HG03575 (cell line): ENCODE measurements around the gene PAX5.
"Not testable (repeated sequence)": the region's sequence is repeated elsewhere in the genome, so short reads cannot be mapped to it uniquely, and the experiment has no call there.

Experiments
- ATAC-seq: cut with Tn5 transposase; IDR thresholded peaks from one replicate; pipeline ENCODE4 v1.9.1; 2021; ENCODE audit not compliant: unreplicated experiment, insufficient number of reproducible peaks, low FRiP score; ENCODE audit errors: extremely low read depth

The PAX5 gene

GRCh38 chr9:36873247-36873875 lies 160.7 kb downstream of the PAX5 start:
- no peak for ATAC-seq

GRCh38 chr9:36872641-36873040 lies 161.4 kb downstream of the PAX5 start:
- ATAC-seq: no peak

GRCh38 chr9:36871606-36872005 lies 162.5 kb downstream of the PAX5 start:
- ATAC-seq: no peak

GRCh38 chr9:36870960-36871359 lies 163.1 kb downstream of the PAX5 start:
- no peak for ATAC-seq

- not testable (repeated sequence) for ATAC-seq
These were observed 164.5 kb downstream of the PAX5 start for GRCh38 chr9:36869605-36870004.

- no peak for ATAC-seq
These were observed 165.3 kb downstream of the PAX5 start for GRCh38 chr9:36868586-36869282.

GRCh38 chr9:36867672-36868471 lies 166.2 kb downstream of the PAX5 start:
- no peak for ATAC-seq

GRCh38 chr9:36867241-36867640 lies 166.8 kb downstream of the PAX5 start:
- no peak for ATAC-seq

- ATAC-seq: no peak
These were observed 167.2 kb downstream of the PAX5 start for GRCh38 chr9:36866840-36867239.

GRCh38 chr9:36865731-36866635 lies 168.1 kb downstream of the PAX5 start:
- ATAC-seq: no peak

GRCh38 chr9:36864491-36865410 lies 169.3 kb downstream of the PAX5 start:
- ATAC-seq: no peak

- no peak for ATAC-seq
These were observed 171.6 kb downstream of the PAX5 start for GRCh38 chr9:36862206-36863145.

GRCh38 chr9:36861528-36862205 lies 172.4 kb downstream of the PAX5 start:
- no peak for ATAC-seq

GRCh38 chr9:36858805-36859375 lies 175.2 kb downstream of the PAX5 start:
- no peak for ATAC-seq

GRCh38 chr9:36855448-36856315 lies 178.4 kb downstream of the PAX5 start:
- no peak for ATAC-seq
